ENCODE measurements around the gene TFCP2L1. TPM values are rescaled to one million over a fixed set of nuclear protein-coding genes. Genes with fewer than 3 reads are reported as not detected.

TFCP2L1 gene
- total RNA-seq, 1 donor from 2014 or later, result 0.86 TPM

GRCh38 chr2:121187351-121187981, 97.5 kb downstream of the TFCP2L1 start:
- Mint-ChIP-seq H3K4me3 (ENCODE audit: low read depth) (no peak overlapping the region), H3K4me1 (ENCODE audit: low read depth) (peaks cover 10% of the 10 kb centered on the region), H3K9me3 (ENCODE audit: low read depth) (no peaks in the 10 kb centered on the region), H3K27ac (no peak overlapping the region), H3K36me3 (ENCODE audit: insufficient read depth) (no peaks in the 10 kb centered on the region), H3K27me3 (peaks cover 41% of the 10 kb centered on the region)
- no peak for DNase-seq (ENCODE audit: low spot score, unreplicated experiment)
- no peak for TF ChIP-seq CTCF (IDR thresholded peaks at IDR 0.05; ENCODE audit: unreplicated experiment)

GRCh38 chr2:121186261-121186660, 98.7 kb downstream of the TFCP2L1 start:
- TF ChIP-seq CTCF (IDR thresholded peaks at IDR 0.05; ENCODE audit: unreplicated experiment), result no peak
- Mint-ChIP-seq H3K27me3 (peaks cover 45% of the 10 kb centered on the region), H3K4me3 (ENCODE audit: low read depth) (no peak overlapping the region), H3K4me1 (ENCODE audit: low read depth) (peaks cover 10% of the 10 kb centered on the region), H3K9me3 (ENCODE audit: low read depth) (no peaks in the 10 kb centered on the region), H3K27ac (no peak overlapping the region), H3K36me3 (ENCODE audit: insufficient read depth) (no peaks in the 10 kb centered on the region)
- no peak for DNase-seq (ENCODE audit: low spot score, unreplicated experiment)

GRCh38 chr2:121185571-121186074, 99.4 kb downstream of the TFCP2L1 start:
- peaks cover 42% of the 10 kb centered on the region for H3K27me3 Mint-ChIP-seq
- H3K4me3 Mint-ChIP-seq (ENCODE audit: low read depth), result no peak overlapping the region
- H3K27ac Mint-ChIP-seq, result no peak overlapping the region
- no peak for DNase-seq (ENCODE audit: low spot score, unreplicated experiment)
- no peaks in the 10 kb centered on the region for H3K36me3 Mint-ChIP-seq (ENCODE audit: insufficient read depth)
- H3K4me1 Mint-ChIP-seq (ENCODE audit: low read depth), result peaks cover 10% of the 10 kb centered on the region
- TF ChIP-seq CTCF (IDR thresholded peaks at IDR 0.05; ENCODE audit: unreplicated experiment), result no peak
- no peaks in the 10 kb centered on the region for H3K9me3 Mint-ChIP-seq (ENCODE audit: low read depth)

DNA sequence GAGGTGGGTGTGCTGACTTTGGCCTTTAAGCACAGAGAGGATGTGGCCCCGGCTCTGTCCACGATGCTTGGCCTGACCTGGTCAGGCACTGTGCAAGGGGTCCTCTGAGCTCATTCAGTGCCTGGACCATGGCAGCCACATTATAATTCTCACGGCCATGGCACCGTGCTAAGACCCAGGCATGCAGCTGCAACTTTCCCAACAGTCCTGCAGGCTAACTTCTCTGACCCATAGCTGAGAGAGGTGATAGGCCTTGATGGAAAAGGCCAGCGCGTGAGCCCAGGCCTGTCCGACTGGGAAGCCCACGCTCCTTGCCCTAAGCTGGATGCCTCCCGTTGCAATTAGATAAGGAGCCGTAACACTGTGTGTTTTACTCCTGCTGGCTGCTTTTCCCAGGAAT, 99.9 kb downstream of the TFCP2L1 start:
- peaks cover 42% of the 10 kb centered on the region for H3K27me3 Mint-ChIP-seq

DNA sequence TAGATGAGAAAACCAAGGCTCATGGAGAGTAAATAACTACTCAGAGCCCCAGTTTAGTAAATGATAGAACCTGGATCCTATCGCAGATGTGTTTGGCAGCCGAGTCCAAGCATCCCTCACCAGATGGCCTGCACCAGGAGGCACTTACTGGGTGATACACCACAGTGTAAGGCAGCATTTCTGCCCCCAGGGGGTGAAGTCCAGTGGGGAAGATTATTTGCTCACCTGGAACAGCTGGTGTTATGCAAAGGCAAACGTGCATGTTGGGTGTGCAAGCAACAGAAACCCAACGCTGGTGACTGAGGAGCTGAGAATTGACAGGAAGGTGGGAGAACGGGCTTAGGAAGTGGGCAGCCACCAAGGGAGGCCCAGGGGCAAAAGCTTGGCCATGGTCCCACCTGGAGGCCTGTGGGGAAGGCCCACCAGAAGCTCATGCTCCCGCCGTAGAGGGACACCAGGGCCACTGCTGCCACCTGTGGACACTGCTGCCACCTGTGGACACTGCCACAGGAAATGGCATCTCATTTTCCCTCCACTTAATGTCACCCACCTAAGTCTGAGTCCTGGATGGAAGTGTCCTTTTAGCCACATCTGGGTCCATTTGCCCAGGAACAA, 100.6 kb downstream of the TFCP2L1 start:
- peaks cover 10% of the 10 kb centered on the region for H3K4me1 Mint-ChIP-seq (ENCODE audit: low read depth)
- DNase-seq (ENCODE audit: low spot score, unreplicated experiment), result no peak
- H3K27ac Mint-ChIP-seq, result no peak overlapping the region
- no peak overlapping the region for H3K4me3 Mint-ChIP-seq (ENCODE audit: low read depth)
- TF ChIP-seq CTCF (IDR thresholded peaks at IDR 0.05; ENCODE audit: unreplicated experiment), result no peak
- no peaks in the 10 kb centered on the region for H3K9me3 Mint-ChIP-seq (ENCODE audit: low read depth)
- peaks cover 42% of the 10 kb centered on the region for H3K27me3 Mint-ChIP-seq
- no peaks in the 10 kb centered on the region for H3K36me3 Mint-ChIP-seq (ENCODE audit: insufficient read depth)

More for the DNA sequence above, 99.9 kb downstream of the TFCP2L1 start:
- no peaks in the 10 kb centered on the region for H3K9me3 Mint-ChIP-seq (ENCODE audit: low read depth)
- H3K4me1 Mint-ChIP-seq (ENCODE audit: low read depth), result peaks cover 10% of the 10 kb centered on the region
- DNase-seq (ENCODE audit: low spot score, unreplicated experiment), result no peak
- no peaks in the 10 kb centered on the region for H3K36me3 Mint-ChIP-seq (ENCODE audit: insufficient read depth)
- no peak for TF ChIP-seq CTCF (IDR thresholded peaks at IDR 0.05; ENCODE audit: unreplicated experiment)
- H3K27ac Mint-ChIP-seq, result no peak overlapping the region
- no peak overlapping the region for H3K4me3 Mint-ChIP-seq (ENCODE audit: low read depth)

All from progenitor cell of endocrine pancreas (in vitro differentiated cells).